Measurements from ENCODE around the gene RALGPS1. TPM values are rescaled to one million over a fixed set of nuclear protein-coding genes. Genes with fewer than 3 reads are reported as not detected.

The RALGPS1 gene
- total RNA-seq, 1 experiment from 2014 or later, result 0.42 TPM

DNA sequence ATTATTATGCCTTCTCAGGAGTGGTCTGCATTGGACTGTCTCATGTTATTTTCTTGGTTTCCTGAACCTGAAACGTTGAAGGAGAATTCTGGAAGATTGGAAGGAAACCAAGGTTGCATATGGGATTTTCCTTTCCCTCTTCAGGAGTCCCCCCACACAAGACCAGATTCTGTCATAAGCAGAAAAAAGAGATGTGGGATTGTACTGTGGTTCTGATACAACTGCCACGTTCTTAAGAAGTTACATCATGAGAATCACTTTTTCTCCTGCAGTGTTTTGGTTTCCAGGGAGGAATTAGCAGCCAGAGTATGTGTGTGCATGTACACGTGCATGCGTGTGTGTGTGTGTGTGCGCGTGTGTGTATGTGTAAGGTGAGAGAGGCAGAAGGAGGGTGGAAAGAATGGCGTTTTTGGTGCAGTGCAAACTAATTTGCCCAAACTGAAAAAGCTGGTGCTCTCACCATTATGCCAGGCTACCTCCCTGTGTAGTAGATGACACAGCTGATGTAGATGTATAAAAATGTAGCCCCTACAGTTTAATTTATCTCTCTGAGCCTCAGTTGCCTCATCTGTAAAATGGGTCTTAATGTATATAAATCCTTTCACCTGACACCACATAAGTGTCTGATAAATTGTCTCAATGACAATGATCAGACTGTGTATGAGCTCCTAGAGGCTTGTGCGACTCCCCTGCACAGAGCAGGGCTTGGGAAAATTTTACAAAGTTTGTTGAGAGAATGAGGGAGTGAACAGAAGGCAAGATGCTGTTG lies 38.6 kb downstream of the RALGPS1 start:
- no peak for DNase-seq (ENCODE audit: low read depth)

GRCh38 chr9:126955811-126956210 lies 41.2 kb downstream of the RALGPS1 start:
- no peak for DNase-seq (ENCODE audit: low read depth)

- DNase-seq (ENCODE audit: low read depth), result peak; percentile 72
These were observed 42.5 kb downstream of the RALGPS1 start for GRCh38 chr9:126956917-126957686.

- DNase-seq (ENCODE audit: low read depth), result peak; percentile 72
These were observed 43.1 kb downstream of the RALGPS1 start for GRCh38 chr9:126957687-126958053.

DNA sequence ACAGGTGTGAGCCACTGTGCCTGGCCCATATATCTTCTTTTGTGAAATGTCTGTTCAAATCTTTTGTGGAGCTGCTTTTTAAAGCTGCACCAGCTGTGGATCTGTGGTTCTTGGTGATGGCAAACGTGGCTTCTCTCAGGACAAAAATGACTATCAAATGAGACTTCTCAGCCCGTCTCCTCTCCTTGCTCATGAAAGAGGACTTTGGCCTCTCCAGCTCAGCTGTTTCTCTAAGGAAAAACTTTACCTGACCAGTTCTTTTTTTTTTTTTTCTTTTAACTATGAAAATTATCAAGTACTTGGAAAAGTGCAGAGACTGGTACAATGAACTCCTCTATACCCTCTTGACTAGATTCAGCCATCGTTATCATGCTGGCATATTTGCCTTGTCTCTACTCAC lies 44.8 kb downstream of the RALGPS1 start:
- DNase-seq (ENCODE audit: low read depth), result no peak

DNA sequence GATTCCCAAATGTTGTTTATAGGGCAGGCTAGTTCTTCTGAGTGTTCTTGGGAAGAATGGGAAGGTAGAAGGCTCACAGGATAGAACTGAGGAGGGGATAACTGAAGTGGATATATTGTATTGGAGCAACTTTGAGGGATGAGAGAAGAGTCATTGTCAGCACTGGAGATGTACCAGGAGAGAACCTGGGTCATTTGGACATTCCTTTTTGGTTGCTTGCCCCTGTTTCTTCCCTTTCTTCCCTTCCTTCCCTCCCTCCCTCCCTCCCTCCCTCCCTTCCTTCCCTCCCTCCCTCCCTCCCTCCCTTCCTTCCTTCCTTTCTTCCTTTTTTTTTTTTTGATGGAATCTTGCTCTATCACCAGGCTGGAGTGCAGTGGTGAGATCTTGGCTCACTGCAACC lies 45.3 kb downstream of the RALGPS1 start:
- DNase-seq (ENCODE audit: low read depth), result no peak

- no peak for DNase-seq (ENCODE audit: low read depth)
These were observed 47.8 kb downstream of the RALGPS1 start for GRCh38 chr9:126962336-126962735.

DNA sequence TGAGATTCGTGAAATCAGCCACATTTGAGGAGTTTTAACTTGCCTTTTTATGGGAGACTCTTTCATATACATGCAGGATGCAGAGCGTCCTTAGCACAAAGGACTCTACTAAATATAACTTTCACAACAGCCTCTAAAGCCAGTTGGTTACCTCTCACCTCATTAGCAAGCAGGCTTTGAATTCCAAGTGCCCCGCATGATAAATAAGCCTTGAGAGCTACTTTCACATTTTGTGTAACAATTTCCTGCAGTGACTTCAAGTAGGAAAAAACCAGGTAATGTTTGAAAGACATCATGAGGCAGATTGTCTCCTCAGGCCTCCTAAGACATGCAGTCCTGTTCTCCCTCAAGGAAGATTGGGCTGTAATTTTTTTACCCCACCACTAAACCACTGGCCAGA lies 50.5 kb downstream of the RALGPS1 start:
- DNase-seq (ENCODE audit: low read depth), result no peak

DNA sequence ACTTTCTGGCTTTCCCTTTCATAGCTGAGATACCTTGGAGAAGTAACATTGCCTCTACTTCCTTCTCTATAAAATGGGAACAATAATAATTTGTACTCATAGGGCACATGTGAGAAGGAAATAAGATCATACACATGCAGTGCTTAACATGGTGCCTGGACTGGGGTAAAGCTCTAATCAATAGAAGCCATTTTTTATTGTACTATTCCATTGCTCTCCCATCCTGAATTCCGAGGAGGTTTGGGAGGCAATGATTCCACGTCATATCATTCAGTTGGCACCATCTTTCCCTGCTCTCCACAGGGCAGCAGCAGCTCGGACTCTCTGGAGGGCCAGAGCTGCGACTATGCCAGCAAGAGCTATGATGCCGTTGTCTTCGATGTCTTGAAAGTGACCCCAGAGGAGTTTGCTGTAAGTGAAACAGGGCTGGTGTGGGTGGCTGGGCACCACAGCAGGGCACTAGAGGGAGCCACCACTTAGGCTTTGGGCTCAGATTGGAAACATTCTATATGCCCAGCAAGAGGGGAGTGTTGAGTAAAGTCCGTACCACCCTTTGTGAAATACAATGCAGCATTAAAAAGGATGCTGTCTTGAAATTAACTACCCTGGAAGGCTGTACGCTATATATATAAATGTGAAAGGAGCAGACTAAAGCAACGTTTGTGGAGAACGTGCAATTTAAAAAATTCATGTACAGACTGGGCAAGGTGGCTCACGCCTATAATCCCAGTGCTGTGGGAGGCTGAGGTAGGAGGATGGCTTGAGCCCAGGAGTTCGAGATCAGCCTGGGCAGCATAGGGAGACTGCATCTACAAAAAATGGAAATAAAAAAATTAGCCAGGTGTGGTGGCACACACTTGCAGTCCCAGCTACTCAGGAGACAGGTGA lies 51.2 kb downstream of the RALGPS1 start:
- peak; percentile 75 for DNase-seq (ENCODE audit: low read depth)

DNA sequence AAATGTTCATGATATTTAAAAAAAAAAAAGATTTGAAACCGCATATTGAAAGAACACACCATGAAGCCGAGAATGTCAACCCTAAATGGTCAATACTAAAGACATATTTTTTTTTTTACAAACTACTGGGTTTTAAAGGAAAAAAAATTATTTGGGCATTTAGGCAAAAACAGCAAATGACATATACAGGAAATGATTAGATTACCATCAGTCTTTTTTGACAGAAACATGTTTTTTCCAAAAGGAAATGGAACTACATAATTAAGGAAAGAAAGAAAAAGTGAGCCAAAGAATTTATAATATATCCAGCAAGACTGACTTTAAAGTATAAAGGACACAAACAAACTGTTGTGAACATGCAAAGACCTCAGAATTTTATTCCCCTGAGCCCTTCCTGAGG lies 56.7 kb downstream of the RALGPS1 start:
- DNase-seq (ENCODE audit: low read depth), result no peak

DNA sequence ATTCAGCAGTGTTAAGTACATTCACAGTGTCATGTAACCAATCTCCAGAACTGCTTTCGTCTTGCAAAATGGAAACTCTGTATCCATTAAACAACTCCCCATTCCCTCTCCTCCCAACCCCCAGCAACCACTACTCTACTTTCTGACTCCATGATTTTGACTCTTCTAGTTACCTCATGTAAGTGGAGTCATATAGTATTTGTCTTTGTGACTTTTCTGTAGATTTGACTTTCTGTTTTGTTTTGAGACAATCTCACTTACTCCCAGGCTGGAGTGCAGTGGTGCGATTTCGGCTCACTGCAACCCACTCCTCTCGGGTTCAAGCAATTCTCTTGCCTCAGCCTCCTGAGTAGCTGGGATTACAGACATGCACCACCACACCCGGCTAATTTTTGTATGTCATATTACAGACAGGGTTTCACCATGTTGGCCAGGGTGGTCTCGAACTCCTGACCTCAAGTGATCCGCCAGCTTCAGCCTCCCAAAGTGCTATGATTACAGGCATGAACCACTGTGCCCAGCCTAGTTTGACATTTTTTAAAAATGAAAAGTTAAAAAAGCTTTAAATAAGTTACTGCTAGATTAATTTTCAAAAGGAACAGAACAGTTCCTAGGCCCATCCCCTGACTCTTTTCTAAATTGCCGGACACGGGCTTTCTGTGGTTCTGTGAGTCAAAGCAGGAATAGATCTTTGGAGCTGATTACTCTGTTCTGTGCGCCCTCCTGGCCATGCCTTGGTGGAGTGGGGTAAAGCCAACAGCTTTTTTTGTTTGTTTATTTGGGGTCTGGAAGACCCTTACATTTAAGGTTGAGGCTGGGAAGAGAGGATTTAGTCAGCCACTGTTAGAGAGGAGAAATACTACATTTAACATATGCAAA lies 59.3 kb downstream of the RALGPS1 start:
- no peak for DNase-seq (ENCODE audit: low read depth)

DNA sequence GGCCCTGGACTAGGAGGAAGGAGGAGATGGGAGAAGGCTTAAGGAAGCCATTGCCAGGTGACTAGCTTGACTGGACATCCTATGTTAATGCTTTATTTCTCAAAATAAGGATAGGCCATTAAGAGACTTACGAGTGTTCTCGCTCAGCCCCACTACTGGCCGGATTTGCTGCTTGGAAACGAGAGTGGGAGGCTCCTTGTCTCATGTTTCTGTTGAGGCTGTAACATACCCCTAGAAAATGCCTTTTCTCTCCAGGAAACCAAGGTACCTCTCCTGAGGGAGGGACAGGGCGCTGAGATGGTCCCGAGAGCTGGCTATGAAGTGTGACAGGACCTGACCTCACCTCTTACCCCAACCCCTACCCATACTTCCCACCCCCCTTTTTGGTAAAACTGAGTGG lies 60.0 kb downstream of the RALGPS1 start:
- DNase-seq (ENCODE audit: low read depth), result no peak

DNA sequence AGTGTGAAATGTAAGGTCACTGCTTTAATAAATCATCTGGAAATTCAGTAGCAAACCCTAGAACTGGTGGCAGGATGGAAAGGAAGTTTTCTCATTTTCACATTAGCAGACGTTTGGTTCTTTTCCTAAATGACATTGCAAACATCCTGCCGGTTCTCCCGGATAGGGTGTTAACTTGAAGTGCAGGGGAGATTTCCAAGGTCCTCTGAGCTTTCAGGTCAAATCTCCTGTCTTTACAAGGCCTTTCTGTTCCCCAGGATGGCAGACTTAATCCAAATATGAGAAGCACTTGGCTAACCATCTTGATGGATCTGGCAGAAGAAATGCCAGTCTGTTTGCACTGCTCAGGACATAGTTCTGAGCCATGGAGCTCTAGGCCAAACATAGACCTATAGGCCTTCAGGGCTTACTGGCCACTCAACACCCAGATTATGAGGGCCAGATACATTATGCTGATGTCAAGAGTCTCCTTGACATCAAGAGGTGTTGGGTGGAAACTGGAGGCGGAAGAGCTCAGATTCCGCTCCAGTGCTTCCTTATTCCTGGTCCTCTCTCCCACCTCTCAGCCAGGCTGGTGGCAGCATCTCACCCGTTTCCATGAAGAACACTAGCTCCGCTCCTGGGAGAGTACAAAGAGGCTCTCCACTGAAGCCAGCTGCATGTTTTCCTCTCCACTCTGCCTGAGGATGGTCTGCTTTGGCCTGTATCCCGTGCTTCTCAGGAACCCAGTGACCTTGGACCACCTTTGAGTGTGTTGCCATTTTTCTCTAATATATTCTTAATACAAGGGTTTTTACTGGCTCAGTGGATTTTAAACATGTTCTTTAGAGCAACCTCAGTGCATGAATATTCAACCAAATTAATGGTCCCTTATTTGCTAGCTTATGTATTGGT lies 61.0 kb downstream of the RALGPS1 start:
- DNase-seq (ENCODE audit: low read depth), result no peak

- no peak for DNase-seq (ENCODE audit: low read depth)
These were observed 64.9 kb downstream of the RALGPS1 start for GRCh38 chr9:126979461-126979860.

GRCh38 chr9:126980231-126980630 lies 65.6 kb downstream of the RALGPS1 start:
- no peak for DNase-seq (ENCODE audit: low read depth)

GRCh38 chr9:126981218-126981617 lies 66.6 kb downstream of the RALGPS1 start:
- no peak for DNase-seq (ENCODE audit: low read depth)

GRCh38 chr9:126982215-126983002 lies 67.8 kb downstream of the RALGPS1 start:
- no peak for DNase-seq (ENCODE audit: low read depth)

DNA sequence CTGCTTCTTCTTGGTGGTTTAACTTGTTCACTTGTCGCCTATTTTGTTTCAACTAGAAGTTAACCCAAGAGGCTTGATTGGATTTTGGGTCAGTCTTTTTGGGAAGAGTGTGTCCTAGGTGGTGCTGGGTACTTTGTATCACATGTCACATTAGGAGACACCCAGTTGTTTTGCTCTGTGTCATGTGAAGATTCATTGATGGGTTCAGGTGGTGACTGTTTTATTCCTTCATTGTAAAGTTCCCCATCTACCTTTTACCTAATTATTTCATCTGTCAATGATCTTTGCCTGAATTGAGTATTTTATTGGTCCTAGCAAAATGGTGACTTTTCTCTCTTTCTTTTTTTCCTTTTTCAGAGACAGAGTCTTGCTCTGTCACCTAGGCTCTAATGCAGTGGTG lies 69.2 kb downstream of the RALGPS1 start:
- DNase-seq (ENCODE audit: low read depth), result no peak

GRCh38 chr9:126984969-126985368 lies 70.4 kb downstream of the RALGPS1 start:
- no peak for DNase-seq (ENCODE audit: low read depth)
